GM23248 (cell line): Measurements from ENCODE around the gene BECN2. TPM values are rescaled to one million over a fixed set of nuclear protein-coding genes. Genes with fewer than 3 reads are reported as not detected.

ENCODE experiments used
- DNase-seq: peaks from one replicate; pipeline ENCODE4 v3.0.0-alpha.2; 2015
- H2AFZ ChIP-seq: fragments of 200-600 bp; sonication (generic); 2 replicates; pipeline ENCODE4 v1.6.1; 2016; ENCODE audit warnings: antibody characterized with exemption
- H3F3A ChIP-seq: fragments of 200-600 bp; sonication (generic); 2 replicates; pipeline ENCODE4 v1.6.1; 2016; ENCODE audit warnings: mild to moderate bottlenecking, antibody characterized with exemption, mixed run types; ENCODE audit not compliant: insufficient read depth
- H3K27ac ChIP-seq: fragments of 200-600 bp; sonication (generic); 2 replicates; pipeline ENCODE4 v1.5.1; 2016; ENCODE audit warnings: mild to moderate bottlenecking
- H3K27me3 ChIP-seq: fragments of 200-600 bp; sonication (generic); replicated peaks from 2 replicates; pipeline ENCODE4 v1.6.1; 2016; ENCODE audit warnings: mild to moderate bottlenecking; ENCODE audit not compliant: insufficient read depth
- H3K36me3 ChIP-seq: fragments of 200-600 bp; sonication (generic); 2 replicates; pipeline ENCODE4 v1.6.1; 2016; ENCODE audit warnings: low read depth, mild to moderate bottlenecking
- H3K4me1 ChIP-seq: fragments of 200-600 bp; sonication (generic); 2 replicates; pipeline ENCODE4 v1.6.1; 2016; ENCODE audit warnings: mild to moderate bottlenecking; ENCODE audit not compliant: insufficient read depth
- H3K4me2 ChIP-seq: fragments of 200-600 bp; sonication (generic); one replicate; pipeline ENCODE4 v1.6.1; 2016; ENCODE audit warnings: mild to moderate bottlenecking; ENCODE audit not compliant: unreplicated experiment
- H3K4me3 ChIP-seq: fragments of 200-600 bp; sonication (generic); 2 replicates; pipeline ENCODE4 v1.5.1; 2016; ENCODE audit warnings: mild to moderate bottlenecking
- H3K79me2 ChIP-seq: fragments of 200-600 bp; sonication (generic); 2 replicates; pipeline ENCODE4 v1.6.1; 2016; ENCODE audit warnings: mild to moderate bottlenecking; ENCODE audit not compliant: insufficient read depth
- H3K9ac ChIP-seq: fragments of 200-600 bp; sonication (generic); 2 replicates; pipeline ENCODE4 v1.6.1; 2016; ENCODE audit warnings: mild to moderate bottlenecking
- H3K9me2 ChIP-seq: fragments of 200-600 bp; sonication (generic); 2 replicates; pipeline ENCODE4 v1.6.1; 2016; ENCODE audit warnings: mixed run types, mild to moderate bottlenecking, moderate library complexity; ENCODE audit not compliant: insufficient read depth
- H3K9me3 ChIP-seq: fragments of 200-600 bp; sonication (generic); one replicate; pipeline ENCODE4 v1.6.1; 2017; ENCODE audit warnings: low read depth
- H4K20me1 ChIP-seq: fragments of 200-600 bp; sonication (generic); 2 replicates; pipeline ENCODE4 v1.6.0; 2016; ENCODE audit not compliant: insufficient read depth
- EZH2 ChIP-seq: fragments of 200-600 bp; sonication (generic); IDR thresholded peaks from 2 replicates; pipeline ENCODE4 v1.6.1; 2018; ENCODE audit warnings: antibody characterized with exemption, mild to moderate bottlenecking; ENCODE audit not compliant: insufficient read depth, poor library complexity, severe bottlenecking
- EZH2phosphoT487 ChIP-seq: fragments of 200-600 bp; sonication (generic); IDR thresholded peaks from 2 replicates; pipeline ENCODE4 v1.6.1; 2018; ENCODE audit warnings: antibody characterized with exemption, moderate library complexity, mild to moderate bottlenecking, low read depth; ENCODE audit not compliant: insufficient read depth
- WGBS, 2 experiments: methylation state at CpG; one replicate each; pipeline ENCODE4 v1.1.6; 2015 to 2017; ENCODE audit warnings: low lambda C conversion rate in 2 of 2, low coverage in 1 of 2; ENCODE audit errors: missing lambda C conversion rate in 2 of 2; 5-methylcytosine and 5-hydroxymethylcytosine counted together
- in situ Hi-C: fragments of 300-500 bp; cut with MboI; formaldehyde crosslinking; loops from 2 replicates; pipeline ENCODE4 v1.15.0; 2020
- polyA plus RNA-seq: library from polyadenylated mRNA; unstranded; fragments of >200 nt; fragmentation: Nextera tagmentation; extraction: Ambion mirVana; gene quantifications from 2 replicates; pipeline ENCODE4 v1.2.1, GENCODE V29; 2016
- total RNA-seq: library from RNA; depleted of rRNA; stranded (reverse); fragments of >200 nt; shearing (Covaris generic); gene quantifications from 2 replicates; pipeline ENCODE4 v1.2.3, GENCODE V29; 2014

BECN2 gene
- total and polyA plus RNA-seq, 2 experiments from 2014 or later, result not detected

- Histone ChIP-seq H3K9ac (peak within 1 kb of the TSS; percentile 18), H3K4me1 (peaks cover 16% of the 10 kb centered on the region; the same call in 1 of the 2 replicates), H3K9me2 (no peaks in the 10 kb centered on the region), H3K27ac (no peak within 1 kb of the TSS), H4K20me1 (no peaks in the 10 kb centered on the region), H3K9me3 (no peaks in the 10 kb centered on the region), H3F3A (peaks cover 4% of the 10 kb centered on the region; the same call in 1 of the 2 replicates), H3K79me2 (no peaks in the 10 kb centered on the region), H3K27me3 (no peaks in the 10 kb centered on the region), H3K4me2 (peak within 1 kb of the TSS; percentile 72), H2AFZ (peak within 1 kb of the TSS; percentile 74), H3K36me3 (no peaks in the 10 kb centered on the region), H3K4me3 (peak within 1 kb of the TSS; percentile 62)
- WGBS, 2 experiments, result 37 to 48% methylated on average over 3 to 4 of the region's 4 CpGs
- DNase-seq, result no peak
- in situ Hi-C loops, result loop anchor here (10.0 to 25.0 kb wide), 2 partner anchors 104 to 387 kb away; no protein-coding TSS in a partner anchor
- TF ChIP-seq EZH2, result no peak
- TF ChIP-seq EZH2phosphoT487, result no peak
Observed at GRCh38 chr1:241999026-241999425, 41.5 kb downstream of the BECN2 start, which contains the start of gene MAP1LC3C. Gene MAP1LC3C, minus strand, starts transcription at chr1:241999098. Its CDS starts 90 bp downstream, at chr1:241999008.

- Histone ChIP-seq H3K4me1 (peaks cover 25% of the 10 kb centered on the region), H2AFZ (no peak overlapping the region), H3K79me2 (no peaks in the 10 kb centered on the region), H3K4me2 (no peak overlapping the region), H3K9me3 (no peaks in the 10 kb centered on the region), H3K4me3 (no peak overlapping the region), H3F3A (peaks cover 4% of the 10 kb centered on the region; the same call in 1 of the 2 replicates), H3K27ac (no peak overlapping the region), H3K36me3 (no peaks in the 10 kb centered on the region), H3K9ac (no peak overlapping the region), H3K9me2 (no peaks in the 10 kb centered on the region), H4K20me1 (no peaks in the 10 kb centered on the region), H3K27me3 (no peaks in the 10 kb centered on the region)
- in situ Hi-C loops, result loop anchor here (25.0 kb wide), 1 partner anchor 1312 kb away; no protein-coding TSS in a partner anchor
- no peak for DNase-seq
- WGBS, 2 experiments, result 78 to 79% methylated on average over 7 of the region's 7 CpGs
- TF ChIP-seq EZH2 (no peak), EZH2phosphoT487 (no peak)
Observed at GRCh38 chr1:242000434-242000833, 42.9 kb downstream of the BECN2 start.

GRCh38 chr1:242002072-242002471, 44.5 kb downstream of the BECN2 start:
- no peaks in the 10 kb centered on the region for H3K36me3 ChIP-seq
- H3K9me3 ChIP-seq, result no peaks in the 10 kb centered on the region
- peaks cover 9% of the 10 kb centered on the region; the same call in 1 of the 2 replicates for H3F3A ChIP-seq
- H4K20me1 ChIP-seq, result no peaks in the 10 kb centered on the region
- no peak overlapping the region for H3K4me3 ChIP-seq
- H3K9ac ChIP-seq, result no peak overlapping the region
- TF ChIP-seq EZH2phosphoT487 (no peak), EZH2 (no peak)
- H3K4me2 ChIP-seq, result no peak overlapping the region
- H3K79me2 ChIP-seq, result no peaks in the 10 kb centered on the region
- 57% methylated on average over 5 of the region's 5 CpGs for WGBS, 2 experiments
- H3K27ac ChIP-seq, result no peak overlapping the region
- no peaks in the 10 kb centered on the region for H3K27me3 ChIP-seq
- H3K4me1 ChIP-seq, result peaks cover 35% of the 10 kb centered on the region
- peak; percentile 35 for DNase-seq
- H3K9me2 ChIP-seq, result no peaks in the 10 kb centered on the region
- in situ Hi-C loops, result loop anchor here (25.0 kb wide), 1 partner anchor 1310 kb away; no protein-coding TSS in a partner anchor
- no peak overlapping the region for H2AFZ ChIP-seq

- peaks cover 35% of the 10 kb centered on the region for H3K4me1 ChIP-seq
- no peak overlapping the region for H3K4me2 ChIP-seq
- no peaks in the 10 kb centered on the region for H3K9me2 ChIP-seq
- no peak overlapping the region for H3K27ac ChIP-seq
- in situ Hi-C loops, result loop anchor here (25.0 kb wide), 1 partner anchor 1310 kb away; no protein-coding TSS in a partner anchor
- H4K20me1 ChIP-seq, result no peaks in the 10 kb centered on the region
- 30 to 33% methylated on average over 4 of the region's 4 CpGs for WGBS, 2 experiments
- H3K4me3 ChIP-seq, result no peak overlapping the region
- DNase-seq, result peak; percentile 26
- no peaks in the 10 kb centered on the region for H3K79me2 ChIP-seq
- H3K36me3 ChIP-seq, result no peaks in the 10 kb centered on the region
- no peaks in the 10 kb centered on the region for H3K9me3 ChIP-seq
- TF ChIP-seq EZH2 (no peak), EZH2phosphoT487 (no peak)
- no peak overlapping the region for H3K9ac ChIP-seq
- H3F3A ChIP-seq, result peaks cover 8% of the 10 kb centered on the region; the same call in 1 of the 2 replicates
- H2AFZ ChIP-seq, result no peak overlapping the region
- no peaks in the 10 kb centered on the region for H3K27me3 ChIP-seq
Observed at GRCh38 chr1:242002510-242002909, 44.9 kb downstream of the BECN2 start.
